Activated CD8-positive, alpha-beta memory T cell treated with anti-CD3 and anti-CD28 coated beads, Interleukin-2, amount 50 U/mL, for 24 hours (primary cell): ENCODE measurements around the gene TPO.
"Not testable (repeated sequence)": the region's sequence is repeated elsewhere in the genome, so short reads cannot be mapped to it uniquely, and the experiment has no call there.

Experiments used
- DNase-seq: peaks from one replicate; pipeline ENCODE4 v3.0.0-alpha.2; 2020; ENCODE audit errors: extremely low read depth

The TPO gene

GRCh38 chr2:1405124-1405523 is 8.1 kb upstream of the TPO start:
- DNase-seq: no peak

GRCh38 chr2:1405967-1406366 is 7.3 kb upstream of the TPO start:
- no peak for DNase-seq

GRCh38 chr2:1406434-1406833 is 6.8 kb upstream of the TPO start:
- DNase-seq: no peak

- no peak for DNase-seq
These were observed 5.2 kb upstream of the TPO start for GRCh38 chr2:1407950-1408675.

- no peak for DNase-seq
These were observed 858 bp downstream of the TPO start for GRCh38 chr2:1414121-1414520.

- not testable (repeated sequence) for DNase-seq
These were observed 1.6 kb downstream of the TPO start for GRCh38 chr2:1414901-1415300.

- no peak for DNase-seq
These were observed 2.2 kb downstream of the TPO start for GRCh38 chr2:1415501-1415900.

- no peak for DNase-seq
These were observed 5.3 kb downstream of the TPO start for GRCh38 chr2:1418566-1418965.

GRCh38 chr2:1420746-1421480 is 7.7 kb downstream of the TPO start:
- no peak for DNase-seq

- DNase-seq: no peak
These were observed 8.5 kb downstream of the TPO start for GRCh38 chr2:1421731-1422130.

GRCh38 chr2:1422131-1422530 is 8.9 kb downstream of the TPO start:
- DNase-seq: no peak

- DNase-seq: no peak
These were observed 9.5 kb downstream of the TPO start for GRCh38 chr2:1422716-1423285.

- no peak for DNase-seq
These were observed 13.8 kb downstream of the TPO start for GRCh38 chr2:1427086-1427485.

GRCh38 chr2:1429895-1430294 is 16.6 kb downstream of the TPO start:
- no peak for DNase-seq

- DNase-seq: no peak
These were observed 17.2 kb downstream of the TPO start for GRCh38 chr2:1430491-1430890.

GRCh38 chr2:1431886-1432400 is 18.7 kb downstream of the TPO start:
- DNase-seq: no peak

GRCh38 chr2:1432726-1433125 is 19.5 kb downstream of the TPO start:
- no peak for DNase-seq

GRCh38 chr2:1436369-1436768 is 23.1 kb downstream of the TPO start:
- no peak for DNase-seq

- DNase-seq: no peak
These were observed 23.8 kb downstream of the TPO start for GRCh38 chr2:1437101-1437500.

GRCh38 chr2:1437537-1437936 is 24.3 kb downstream of the TPO start:
- DNase-seq: no peak

GRCh38 chr2:1438972-1439371 is 25.7 kb downstream of the TPO start:
- no peak for DNase-seq

- no peak for DNase-seq
These were observed 27.3 kb downstream of the TPO start for GRCh38 chr2:1440581-1440980.

- no peak for DNase-seq
These were observed 33.0 kb downstream of the TPO start for GRCh38 chr2:1446301-1446700.
